ACHN (cell line): ENCODE data around the gene IKZF3.
"Not testable (repeated sequence)": the region's sequence is repeated elsewhere in the genome, so short reads cannot be mapped to it uniquely, and the experiment has no call there.

Experiments used
- DNase-seq: peaks from one replicate; pipeline ENCODE4 v3.0.0-alpha.2; 2015
- in situ Hi-C: cut with HindIII; loops from 2 replicates; pipeline ENCODE4 v1.10.0; 2017; ENCODE audit warnings: low sequenced_read_pairs, low pct_ligation_motif_present, low pct_unique_long_range_greater_than_20kb

The IKZF3 gene

GRCh38 chr17:39765766-39766165 is 98.3 kb downstream of the IKZF3 start:
- no peak for DNase-seq
- in situ Hi-C loops: no loop called here

- DNase-seq: no peak
Observed at GRCh38 chr17:39765175-39765574, 98.9 kb downstream of the IKZF3 start.

GRCh38 chr17:39764171-39764570 is 99.9 kb downstream of the IKZF3 start:
- in situ Hi-C loops: not testable (repeated sequence)

More at GRCh38 chr17:39765175-39765574, 98.9 kb downstream of the IKZF3 start:
- in situ Hi-C loops: no loop called here

GRCh38 chr17:39763051-39763820 is 100.9 kb downstream of the IKZF3 start:
- no peak for DNase-seq
- in situ Hi-C loops: no loop called here

More at GRCh38 chr17:39764171-39764570, 99.9 kb downstream of the IKZF3 start:
- DNase-seq: not testable (repeated sequence)

GRCh38 chr17:39761861-39762496 is 102.1 kb downstream of the IKZF3 start:
- no peak for DNase-seq
- in situ Hi-C loops: no loop called here

- DNase-seq: no peak
- in situ Hi-C loops: no loop called here
Observed at GRCh38 chr17:39759204-39759603, 104.9 kb downstream of the IKZF3 start.

GRCh38 chr17:39757931-39758873 is 105.9 kb downstream of the IKZF3 start:
- in situ Hi-C loops: no loop called here
- DNase-seq: no peak

- in situ Hi-C loops: no loop called here
- no peak for DNase-seq
Observed at GRCh38 chr17:39757176-39757662, 106.9 kb downstream of the IKZF3 start.

- in situ Hi-C loops: no loop called here
Observed at GRCh38 chr17:39756380-39757079, 107.6 kb downstream of the IKZF3 start.

GRCh38 chr17:39755554-39756379 is 108.3 kb downstream of the IKZF3 start:
- in situ Hi-C loops: no loop called here
- DNase-seq: no peak

More at GRCh38 chr17:39756380-39757079, 107.6 kb downstream of the IKZF3 start:
- no peak for DNase-seq

- DNase-seq: no peak
- in situ Hi-C loops: no loop called here
Observed at GRCh38 chr17:39754958-39755553, 109.1 kb downstream of the IKZF3 start.

GRCh38 chr17:39754161-39754957 is 109.8 kb downstream of the IKZF3 start:
- DNase-seq: peak; percentile 97
- in situ Hi-C loops: no loop called here

- peak; percentile 50 for DNase-seq
- in situ Hi-C loops: no loop called here
Observed at GRCh38 chr17:39753514-39754160, 110.5 kb downstream of the IKZF3 start.

- in situ Hi-C loops: no loop called here
- no peak for DNase-seq
Observed at GRCh38 chr17:39752241-39752881, 111.8 kb downstream of the IKZF3 start.

GRCh38 chr17:39751637-39752036 is 112.5 kb downstream of the IKZF3 start:
- in situ Hi-C loops: no loop called here
- no peak for DNase-seq
